Endothelial cell of umbilical vein (primary cell): ENCODE results near the gene CCDC102B. TPM values are rescaled to one million over a fixed set of nuclear protein-coding genes. Genes with fewer than 3 reads are reported as not detected.

Experiments used
- BruUV-seq: library from RNA; stranded (reverse); fragments of 400-500 nt; replicated peaks from 2 replicates; lab custom pipeline; 2021; lab: Mats Ljungman, UMichigan
- CTCF ChIA-PET: fragments of 300-600, 350-600 bp; sonication (Branson Sonifier 250); formaldehyde crosslinking; loops from one replicate; lab custom pipeline; 2021; ENCODE audit warnings: antibody characterized with exemption, inconsistent platforms; lab: Charles Lee
- POLR2A ChIA-PET: fragments of 300-600, 350-600 bp; sonication (Branson Sonifier 250); formaldehyde crosslinking; loops from one replicate; lab custom pipeline; 2021; ENCODE audit warnings: antibody characterized with exemption, inconsistent platforms; lab: Charles Lee
- DNase-seq: peaks from one replicate; pipeline ENCODE4 v3.0.0-alpha.2; 2011; ENCODE audit warnings: low read depth, low spot score
- FAIRE-seq: peaks from 2 replicates; lab custom pipeline; 2011; peaks lifted over from hg19 to GRCh38; lab: Jason Lieb, UNC
- H2AFZ ChIP-seq: 2 replicates; pipeline ENCODE4 v1.6.0; 2012; ENCODE audit warnings: low read depth, low read length, control low read depth, inconsistent platforms
- H3K27ac ChIP-seq: 2 replicates; pipeline ENCODE4 v1.5.1; 2011; ENCODE audit warnings: low read depth, mild to moderate bottlenecking, control low read depth, low read length, moderate library complexity; ENCODE audit not compliant: insufficient read depth
- H3K27me3 ChIP-seq, 2 experiments: 2 replicates each; pipeline versions ENCODE4 v1.6.0 to v1.6.1; 2011; ENCODE audit warnings: low read length in 2 of 2, mixed read lengths in 1 of 2; ENCODE audit not compliant: control insufficient read depth in 2 of 2, insufficient read depth in 2 of 2
- H3K36me3 ChIP-seq, 2 experiments: 2 replicates in 1 of 2; 3 replicates in 1 of 2; pipeline ENCODE4 v1.5.1; 2011; ENCODE audit warnings: low read length in 2 of 2, mild to moderate bottlenecking in 1 of 2, moderate library complexity in 1 of 2; ENCODE audit not compliant: control insufficient read depth in 2 of 2, insufficient read depth in 2 of 2; ENCODE audit errors: extremely low read depth in 1 of 2
- H3K4me1 ChIP-seq: 3 replicates; pipeline ENCODE4 v1.5.1; 2011; ENCODE audit warnings: mild to moderate bottlenecking, low read length; ENCODE audit not compliant: control insufficient read depth, insufficient read depth; ENCODE audit errors: extremely low read depth
- H3K4me2 ChIP-seq: 2 replicates; pipeline ENCODE4 v1.6.1; 2011; ENCODE audit warnings: low read length, control low read depth, mixed read lengths; ENCODE audit not compliant: insufficient read depth
- H3K4me3 ChIP-seq, 3 experiments: fragments of 200-600 bp in 1 of 3; sonication (generic), shearing (Covaris generic) in 1 of 3; replicated peaks in 1 of 3; 2 replicates each; pipeline ENCODE4 v1.5.1; 2011 to 2016; ENCODE audit warnings: control low read depth in 3 of 3, low read length in 3 of 3, mild to moderate bottlenecking in 2 of 3, inconsistent platforms in 1 of 3, low read depth in 1 of 3, moderate library complexity in 1 of 3; ENCODE audit not compliant: insufficient read depth in 1 of 3
- H3K79me2 ChIP-seq: 2 replicates; pipeline ENCODE4 v1.6.0; 2012; ENCODE audit warnings: low read length, inconsistent platforms; ENCODE audit not compliant: control insufficient read depth, insufficient read depth
- H3K9ac ChIP-seq: replicated peaks from 2 replicates; pipeline ENCODE3; 2011; ENCODE audit warnings: low read length, control low read depth; ENCODE audit not compliant: insufficient read depth; ENCODE audit errors: extremely low read depth
- H3K9me1 ChIP-seq: replicated peaks from 3 replicates; pipeline ENCODE4 v1.6.0; 2011; ENCODE audit warnings: mild to moderate bottlenecking, low read length; ENCODE audit not compliant: control insufficient read depth, insufficient read depth; ENCODE audit errors: extremely low read depth
- H3K9me3 ChIP-seq: replicated peaks from 2 replicates; pipeline ENCODE4 v1.5.1; 2012; ENCODE audit warnings: low read length, inconsistent platforms; ENCODE audit not compliant: control insufficient read depth, insufficient read depth
- H4K20me1 ChIP-seq: replicated peaks from 2 replicates; pipeline ENCODE3; 2011; ENCODE audit warnings: mild to moderate bottlenecking, low read length; ENCODE audit not compliant: control insufficient read depth, insufficient read depth; ENCODE audit errors: extremely low read depth
- CTCF ChIP-seq, 2 donors: IDR thresholded peaks; 1 replicate in 1 of 2; 2 replicates in 1 of 2; pipeline ENCODE4 v1.5.1; 2011; ENCODE audit warnings: low read length in 2 of 2, mild to moderate bottlenecking in 2 of 2, moderate library complexity in 2 of 2, control low read depth in 1 of 2, inconsistent platforms in 1 of 2, low read depth in 1 of 2; ENCODE audit not compliant: insufficient read depth in 1 of 2; ENCODE audit errors: extremely low read depth in 1 of 2
- EZH2 ChIP-seq: IDR thresholded peaks from 2 replicates; pipeline ENCODE4 v1.6.1; 2012; ENCODE audit warnings: borderline replicate concordance, low read depth, mild to moderate bottlenecking, moderate library complexity, low read length, inconsistent platforms; ENCODE audit not compliant: severe bottlenecking
- FOS ChIP-seq: IDR thresholded peaks from 2 replicates; pipeline ENCODE4 v1.6.1; 2011; ENCODE audit warnings: mild to moderate bottlenecking, low read length, moderate library complexity, borderline replicate concordance; ENCODE audit not compliant: insufficient read depth
- GATA2 ChIP-seq: IDR thresholded peaks from 2 replicates; pipeline ENCODE4 v1.7.0; 2011; ENCODE audit warnings: low read depth, mild to moderate bottlenecking, moderate library complexity, mixed read lengths, low read length; ENCODE audit not compliant: insufficient read length, insufficient read depth
- JUN ChIP-seq: IDR thresholded peaks from 2 replicates; pipeline ENCODE4 v1.6.1; 2011; ENCODE audit warnings: borderline replicate concordance, low read depth; ENCODE audit not compliant: insufficient read length, insufficient read depth
- MYC ChIP-seq: IDR thresholded peaks from one replicate; pipeline ENCODE4 v1.6.1; 2011; ENCODE audit warnings: mild to moderate bottlenecking, low read depth, low read length
- POLR2A ChIP-seq: IDR thresholded peaks from 2 replicates; pipeline ENCODE4 v1.6.1; 2012; ENCODE audit warnings: low read depth, mild to moderate bottlenecking, control low read depth, low read length
- POLR2AphosphoS5 ChIP-seq: IDR thresholded peaks from 2 replicates; pipeline ENCODE4 v1.6.1; 2012; ENCODE audit warnings: low read depth, mild to moderate bottlenecking, control low read depth, low read length, moderate library complexity; ENCODE audit not compliant: insufficient read depth
- dilution Hi-C: fragments of 300-500 bp; cut with MboI; formaldehyde crosslinking; loops from one replicate; pipeline ENCODE4 v1.15.0; 2019; ENCODE audit warnings: low sequenced_read_pairs; ENCODE audit not compliant: extremely low pct_ligation_motif_present
- intact Hi-C: fragments of 100-400 bp; cut with micrococcal nuclease; formaldehyde crosslinking; loops from one replicate; pipeline ENCODE4 v1.10.0; 2022
- polyA plus RNA-seq, 4 experiments: library from polyadenylated mRNA; depleted of rRNA in 3 of 4; stranded (reverse) in 3 of 4; unstranded in 1 of 4; fragments of >200 nt; gene quantifications; 2 replicates each; pipeline versions ENCODE4 v1.2.1 to v1.2.3, GENCODE V29; 2011 to 2012; ENCODE audit warnings: missing spikeins in 1 of 4
- total RNA-seq: library from RNA; stranded (reverse); gene quantifications from 2 replicates; pipeline ENCODE4 v1.2.3, GENCODE V29; 2021
- TF ChIP-seq, protein P1 (sequence below): IDR thresholded peaks from 2 replicates; pipeline ENCODE4 v1.6.1; 2011; ENCODE audit not compliant: insufficient read depth, insufficient read length

The CCDC102B gene
- total and polyA plus RNA-seq, 2 donors (not counting 3 experiments of a cell fraction or from before 2014, with no cell fraction given): 0.21 to 0.62 TPM

DNA sequence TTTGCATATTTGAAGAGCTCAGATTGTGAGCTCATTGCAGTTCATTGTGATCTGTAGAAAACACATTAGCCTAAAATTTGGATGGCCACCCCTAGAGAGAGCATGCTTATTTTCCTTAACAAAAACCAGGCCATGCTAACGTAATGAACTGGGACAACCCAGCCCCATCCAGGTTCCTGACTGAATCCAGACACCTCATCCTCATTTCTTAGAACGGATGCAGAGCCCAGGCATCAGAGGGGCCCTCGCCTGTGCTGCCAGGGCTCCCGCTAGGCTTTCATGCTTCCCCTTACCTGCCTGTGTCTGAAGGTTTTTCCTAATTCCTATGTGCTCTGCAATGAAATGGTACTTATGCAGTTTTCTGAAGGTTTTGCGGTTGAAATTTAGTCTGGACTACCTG is 171.1 kb downstream of the CCDC102B start:
- Histone ChIP-seq H3K27me3 (peaks cover 0 to 1% of the 10 kb centered on the region in 2 experiments), H3K27ac (no peak overlapping the region), H3K9ac (no peak overlapping the region), H3K4me3 (no peak overlapping the region), H3K4me2 (no peak overlapping the region), H3K9me3 (no peaks in the 10 kb centered on the region), H3K4me1 (no peaks in the 10 kb centered on the region), H2AFZ (no peak overlapping the region), H3K79me2 (no peaks in the 10 kb centered on the region), H4K20me1 (no peaks in the 10 kb centered on the region), H3K36me3 (no peaks in the 10 kb centered on the region), H3K9me1 (no peaks in the 10 kb centered on the region)
- dilution Hi-C loops (no loop called here), intact Hi-C loops (no loop called here)
- CTCF ChIA-PET: no interaction called here
- FAIRE-seq (no peak), DNase-seq (no peak)
- no peak for TF ChIP-seq FOS
- TF ChIP-seq POLR2AphosphoS5: no peak
- TF ChIP-seq EZH2: no peak
- no peak for TF ChIP-seq GATA2
- TF ChIP-seq POLR2A: no peak
- TF ChIP-seq MYC: no peak
- no peak for TF ChIP-seq CTCF (IDR thresholded peaks at IDR 0.05; ENCODE audit: extremely low read depth in 1 of 2, insufficient read depth in 1 of 2, low read depth in 1 of 2, low read length in 2 of 2)
- TF ChIP-seq JUN: no peak
- TF ChIP-seq, protein P1, sequence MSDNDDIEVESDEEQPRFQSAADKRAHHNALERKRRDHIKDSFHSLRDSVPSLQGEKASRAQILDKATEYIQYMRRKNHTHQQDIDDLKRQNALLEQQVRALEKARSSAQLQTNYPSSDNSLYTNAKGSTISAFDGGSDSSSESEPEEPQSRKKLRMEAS: no peak
- no TSS peak for BruUV-seq
- POLR2A ChIA-PET: no interaction called here
